Left renal pelvis (tissue), 4 donors: ENCODE results near the gene ADIPOR2. TPM values are rescaled to one million over a fixed set of nuclear protein-coding genes. Genes with fewer than 3 reads are reported as not detected.

Experiments used
- DNase-seq, 4 donors: peaks; one replicate each; pipeline ENCODE4 v3.0.0-alpha.2; 2013; ENCODE audit warnings: low read depth in 4 of 4, low spot score in 3 of 4
- polyA plus RNA-seq, 4 donors: library from polyadenylated mRNA; unstranded; fragments of 120-200 nt; gene quantifications; one replicate each; pipeline ENCODE4 v1.2.1, GENCODE V29; 2013; ENCODE audit not compliant: insufficient read length in 4 of 4

Gene ADIPOR2
- polyA plus RNA-seq, 4 donors, result 41.2 to 50.7 (median 47.9) TPM

DNA sequence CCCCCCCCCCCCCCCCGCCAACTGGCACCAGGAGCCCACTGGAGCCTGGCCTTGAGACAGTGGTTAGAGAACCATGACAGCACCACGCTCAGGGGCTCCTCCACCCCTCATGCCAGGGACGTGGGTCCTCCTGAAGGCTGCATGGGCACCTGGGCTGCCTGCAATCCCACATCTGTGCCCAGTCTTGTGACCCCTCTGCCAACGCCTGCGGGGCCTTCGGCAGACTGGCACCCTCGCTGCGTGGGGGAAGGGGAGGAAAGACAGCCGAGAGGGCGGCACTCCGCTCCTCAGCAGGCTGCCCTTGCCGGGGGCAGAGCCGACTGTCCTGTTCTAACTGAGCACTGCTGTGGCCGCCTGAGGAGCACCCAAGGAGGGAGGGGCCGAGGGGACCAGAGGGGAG lies 135.5 kb downstream of the ADIPOR2 start:
- DNase-seq, result no peak

DNA sequence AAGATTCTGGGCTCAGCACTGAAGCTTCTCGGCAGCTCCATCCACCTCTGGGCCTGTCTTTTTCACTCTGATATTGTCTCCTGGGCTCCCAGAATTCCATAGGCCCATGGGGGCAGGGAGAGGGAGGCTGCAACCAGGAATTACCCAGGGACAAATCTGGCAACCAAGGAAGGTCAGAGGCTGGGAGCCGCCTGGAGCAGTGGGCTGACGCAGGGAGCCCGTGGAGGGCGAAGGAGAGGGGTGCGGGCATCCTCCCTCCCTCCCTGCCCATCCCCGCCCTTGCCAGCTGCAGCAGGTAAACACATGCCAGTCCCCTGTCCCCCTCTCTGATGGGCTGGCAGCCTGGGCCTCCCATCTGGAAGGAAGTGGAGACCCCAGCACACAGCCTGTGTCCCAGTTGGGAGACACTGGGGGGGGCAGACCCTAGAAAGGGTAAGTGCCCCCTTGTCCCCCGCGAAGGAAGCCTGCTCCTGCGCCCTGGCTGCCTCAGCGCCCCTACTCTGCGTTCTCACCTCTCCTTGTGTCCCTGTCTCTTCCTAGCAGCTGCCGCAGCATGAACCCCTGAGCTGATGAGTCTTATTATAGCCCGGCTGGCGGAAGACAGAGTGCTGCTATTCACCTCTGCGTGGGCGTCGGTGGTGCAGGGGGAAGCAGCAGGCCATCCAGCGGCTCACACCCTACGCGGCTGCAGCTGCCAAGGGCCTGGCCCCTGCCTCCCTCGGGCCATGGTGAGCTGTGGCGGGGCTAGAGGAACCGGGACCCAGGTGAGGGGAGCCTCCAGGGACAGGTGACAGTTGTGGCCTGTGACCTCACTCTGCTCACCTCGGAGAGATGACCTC lies 136.2 kb downstream of the ADIPOR2 start:
- DNase-seq, result no peak

DNA sequence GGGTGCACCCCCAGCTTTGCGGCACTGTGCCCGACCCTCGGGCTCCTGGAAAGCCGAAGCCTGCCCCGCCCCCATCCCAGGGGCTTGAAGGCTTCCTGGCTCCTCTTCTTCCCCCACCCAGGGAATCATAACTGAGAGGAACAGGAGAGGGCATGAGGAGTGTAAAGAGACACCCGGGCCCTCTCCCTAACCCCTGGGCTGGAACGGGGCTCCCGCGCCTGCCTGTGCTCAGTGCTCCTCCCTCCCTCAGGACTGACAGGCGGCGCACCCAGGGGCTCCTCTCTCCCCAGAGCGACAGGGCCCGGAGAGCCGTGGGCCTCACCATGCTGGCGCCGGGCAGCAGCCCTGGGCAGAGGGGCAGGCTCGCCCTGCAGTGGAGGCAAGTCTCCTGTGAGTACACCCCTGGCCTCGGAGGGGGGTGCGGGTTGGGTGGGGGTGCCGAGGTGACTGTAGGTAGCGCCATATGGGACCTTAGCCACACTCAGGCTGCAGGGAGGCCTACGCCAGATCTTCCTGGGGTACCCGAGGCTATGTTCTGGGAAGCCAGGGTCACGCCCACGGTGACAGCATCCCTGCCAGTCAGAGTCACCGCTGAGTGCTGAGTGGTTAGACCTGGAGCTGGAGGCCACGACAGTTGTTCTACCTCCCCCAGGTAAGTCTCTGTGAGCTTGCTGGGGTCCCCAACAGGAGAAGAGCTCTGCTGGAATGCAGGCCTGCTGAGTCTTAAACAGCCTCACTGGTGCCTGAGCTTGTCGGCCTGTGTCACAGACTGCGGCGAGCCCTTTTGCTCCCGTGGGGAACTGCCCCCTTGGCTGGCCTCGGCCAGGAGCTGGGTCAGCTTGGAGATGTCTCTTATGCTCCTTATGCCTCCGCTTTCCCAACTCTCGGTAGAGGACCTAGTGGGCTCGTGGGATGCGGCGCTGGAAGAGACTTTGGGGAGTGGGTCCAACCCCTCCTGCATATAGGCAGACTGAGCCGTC lies 137.2 kb downstream of the ADIPOR2 start:
- no peak for DNase-seq

- no peak for DNase-seq
Observed at GRCh38 chr12:1828856-1829255, 138.0 kb downstream of the ADIPOR2 start.

DNA sequence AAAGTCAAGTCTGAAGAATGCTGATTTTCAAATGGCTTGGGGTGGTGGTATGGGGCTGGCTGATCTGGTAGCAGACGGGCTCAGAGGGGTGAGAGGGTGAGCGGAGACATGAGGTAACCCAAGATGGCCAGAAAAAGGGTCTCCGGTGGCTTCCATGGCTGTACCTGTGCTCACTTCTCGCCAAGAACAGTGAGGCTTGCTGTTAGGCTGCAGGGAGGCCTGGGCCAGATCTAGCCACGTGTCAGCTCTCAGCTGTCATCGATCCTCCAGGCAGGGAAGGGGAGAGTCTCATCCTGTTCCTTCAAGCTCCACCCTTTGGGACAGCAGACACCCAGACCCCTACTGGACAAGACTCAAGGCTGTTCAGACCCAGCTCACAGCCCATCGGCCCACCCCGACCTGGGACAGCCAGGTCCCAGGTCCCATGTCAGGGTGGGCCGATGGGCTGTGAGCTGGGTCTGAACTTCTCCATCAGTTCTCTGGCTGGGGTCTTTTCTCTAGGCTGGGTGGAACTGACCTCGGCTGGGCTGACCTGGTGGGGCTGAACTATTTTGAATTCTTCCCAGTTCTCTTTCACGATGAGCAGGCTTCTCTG lies 138.5 kb downstream of the ADIPOR2 start:
- no peak for DNase-seq

DNA sequence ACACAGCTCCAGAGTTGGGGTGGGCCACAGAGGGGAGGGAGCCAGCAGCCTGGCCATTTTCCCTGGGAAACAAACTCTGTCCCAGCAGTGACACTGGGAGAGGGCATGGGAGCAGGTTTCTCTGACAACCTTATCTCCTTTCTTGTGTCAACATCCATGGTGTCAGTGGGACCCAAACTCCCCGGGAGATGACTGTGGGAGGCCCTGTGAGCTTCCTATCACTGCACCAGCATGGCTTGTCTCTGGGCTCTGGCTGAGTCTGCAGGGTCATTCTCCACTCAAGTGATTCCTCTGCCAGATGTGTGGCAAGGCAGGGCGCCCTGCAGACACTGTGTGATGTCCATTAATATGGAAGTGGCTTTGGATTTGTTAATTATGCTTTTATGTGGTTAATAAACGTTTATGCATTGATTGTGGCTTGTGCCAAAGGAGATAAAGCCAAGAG lies 139.6 kb downstream of the ADIPOR2 start:
- DNase-seq, result no peak

DNA sequence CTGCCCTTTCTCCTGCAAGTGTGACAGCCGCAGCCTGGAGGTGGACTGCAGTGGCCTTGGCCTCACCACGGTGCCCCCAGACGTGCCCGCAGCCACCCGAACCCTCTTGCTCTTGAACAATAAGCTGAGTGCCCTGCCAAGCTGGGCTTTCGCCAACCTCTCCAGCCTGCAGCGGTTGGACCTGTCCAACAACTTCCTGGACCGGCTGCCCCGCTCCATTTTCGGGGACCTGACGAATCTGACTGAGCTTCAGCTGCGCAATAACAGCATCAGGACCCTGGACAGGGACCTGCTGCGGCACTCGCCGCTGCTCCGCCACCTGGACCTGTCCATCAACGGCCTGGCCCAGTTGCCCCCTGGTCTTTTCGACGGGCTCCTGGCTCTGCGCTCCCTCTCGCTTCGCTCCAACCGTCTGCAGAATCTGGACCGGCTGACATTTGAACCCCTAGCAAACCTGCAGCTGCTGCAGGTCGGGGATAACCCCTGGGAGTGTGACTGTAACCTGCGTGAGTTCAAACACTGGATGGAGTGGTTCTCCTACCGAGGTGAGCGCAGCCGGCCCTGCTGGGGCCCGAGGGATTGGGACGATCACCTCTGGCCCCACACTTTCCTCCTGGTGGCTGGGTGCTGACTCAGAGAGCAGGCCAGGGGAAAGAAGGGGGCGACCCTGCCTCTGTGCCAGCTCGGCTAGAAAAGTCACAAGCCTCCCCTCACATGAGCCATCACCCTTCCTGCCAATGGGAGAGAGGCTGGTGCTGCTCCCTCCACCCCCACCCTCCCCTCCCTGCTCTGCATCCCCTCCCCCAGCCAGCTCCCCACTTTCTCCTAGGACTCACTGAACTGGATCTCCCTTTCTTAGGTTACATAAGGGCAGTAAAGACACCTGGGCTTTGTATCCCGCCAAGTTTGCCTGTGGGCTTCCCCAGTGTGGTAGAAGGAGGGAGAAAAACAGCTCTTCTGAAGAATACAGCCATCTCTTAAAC lies 140.4 kb downstream of the ADIPOR2 start:
- DNase-seq, result peak; percentile 76 to 87 (median 78)

- no peak for DNase-seq
Observed at GRCh38 chr12:1832801-1833595, 142.1 kb downstream of the ADIPOR2 start.

GRCh38 chr12:1833596-1834028 lies 142.7 kb downstream of the ADIPOR2 start:
- DNase-seq, result no peak

GRCh38 chr12:1834186-1834925 lies 143.5 kb downstream of the ADIPOR2 start:
- no peak for DNase-seq

GRCh38 chr12:1835211-1836131 lies 144.6 kb downstream of the ADIPOR2 start:
- no peak for DNase-seq

DNA sequence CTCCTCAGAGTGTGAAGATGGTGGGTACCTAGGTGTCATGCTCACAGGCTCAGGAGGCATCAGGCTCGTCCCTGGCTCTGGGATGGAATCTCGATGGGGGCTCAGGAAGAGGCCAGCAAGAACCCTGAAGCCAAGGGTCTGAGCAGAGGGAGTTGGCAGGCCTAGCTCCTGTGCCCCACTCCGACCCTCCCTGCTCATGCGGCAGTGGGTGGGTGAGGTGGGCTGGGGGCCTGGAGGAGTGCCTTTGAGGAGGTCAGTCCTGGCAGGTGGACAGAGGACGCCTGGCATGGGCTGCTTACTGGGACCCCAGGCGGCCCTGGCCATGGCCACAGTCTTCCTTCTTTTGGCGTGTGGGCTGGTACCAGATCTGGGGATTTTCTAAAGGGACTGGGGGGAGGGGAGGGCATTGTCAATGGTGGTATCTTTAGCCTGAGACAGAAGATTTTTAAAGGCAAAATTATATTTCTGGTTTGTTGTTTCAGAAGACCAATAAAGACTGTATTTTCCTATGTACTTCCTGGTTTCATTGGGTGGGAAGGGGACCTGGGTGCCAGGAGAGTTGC lies 145.5 kb downstream of the ADIPOR2 start:
- DNase-seq, result no peak

DNA sequence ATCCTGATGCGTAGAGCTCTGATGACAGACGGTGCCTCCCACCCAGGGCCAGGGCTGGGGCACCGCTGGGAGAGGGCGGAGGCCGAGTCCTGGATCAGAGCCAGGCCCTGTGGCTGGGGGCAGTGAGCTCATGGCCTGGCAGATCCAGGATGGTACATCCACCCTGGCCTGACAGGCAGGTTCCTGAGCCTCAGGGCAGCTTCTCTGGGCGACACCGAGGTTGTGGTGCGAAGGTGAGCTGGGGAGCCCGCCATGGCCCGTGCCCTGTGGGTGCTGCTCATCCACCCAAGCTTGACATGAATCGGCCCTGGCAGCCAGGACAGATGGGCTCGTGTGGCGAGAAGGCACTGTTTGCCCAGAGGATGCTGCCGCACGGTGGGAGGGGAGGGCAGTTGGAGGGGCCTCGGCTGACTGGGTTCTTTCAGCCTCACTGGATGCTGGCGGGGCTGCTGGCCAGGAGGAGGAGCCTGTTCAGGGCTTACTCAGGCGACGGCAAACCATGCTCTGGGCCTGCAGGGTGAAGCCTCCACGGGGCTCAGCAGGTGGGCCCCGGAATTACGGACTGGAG lies 146.1 kb downstream of the ADIPOR2 start:
- DNase-seq, result no peak

DNA sequence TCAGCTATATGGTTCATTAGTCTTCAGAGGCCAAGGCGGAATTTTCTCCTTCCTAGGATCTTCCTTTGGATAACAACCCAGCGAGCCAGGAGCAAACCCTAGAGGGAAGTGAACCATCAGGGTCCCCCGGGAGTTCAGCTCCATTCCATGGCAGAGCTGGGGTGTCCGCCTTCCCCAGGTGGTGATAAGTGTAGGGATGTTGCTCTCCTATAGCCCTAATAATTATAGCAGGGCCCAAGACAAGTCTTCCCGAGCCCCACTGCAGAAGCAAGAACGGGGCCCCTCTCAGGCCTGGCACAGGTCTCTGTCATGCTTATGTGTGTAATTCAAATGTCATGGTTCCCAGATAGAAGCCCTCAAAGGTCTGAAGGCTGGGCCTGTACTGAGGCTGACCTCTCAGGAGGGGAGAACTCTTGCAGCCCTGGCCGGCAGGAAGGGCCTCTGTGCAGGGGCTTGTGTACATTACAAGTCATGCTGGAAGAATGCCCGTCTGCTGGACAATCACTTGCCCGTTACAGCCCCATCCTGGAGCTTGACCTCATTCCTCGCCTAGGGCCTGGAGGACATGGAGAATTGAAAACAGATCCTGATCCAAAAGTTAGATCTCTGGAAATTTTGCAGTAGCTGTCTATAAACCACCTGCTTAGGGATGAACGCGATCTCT lies 146.8 kb downstream of the ADIPOR2 start:
- DNase-seq, result no peak
